Measurements from ENCODE around the gene RBBP5. TPM values are rescaled to one million over a fixed set of nuclear protein-coding genes. Genes with fewer than 3 reads are reported as not detected.

Gene RBBP5
- total RNA-seq, 1 experiment from 2014 or later = 17.3 TPM

GRCh38 chr1:205108464-205108863 is 13.3 kb downstream of the RBBP5 start:
- Mint-ChIP-seq H3K36me3 (ENCODE audit: insufficient read depth in 1 of 3, low read depth in 3 of 3) (peaks cover 23 to 50% (median 46%) of the 10 kb centered on the region in 3 experiments; a peak in 6 of 7 replicates), H3K9me3 (no peaks in the 10 kb centered on the region), H3K27me3 (ENCODE audit: low read depth) (no peaks in the 10 kb centered on the region), H3K4me3 (no peak overlapping the region), H3K4me1 (no peaks in the 10 kb centered on the region), H3K27ac (no peak overlapping the region)
- Histone ChIP-seq H3K27ac (ENCODE audit: insufficient read length, low read depth, low read length) (no peak overlapping the region), H2AFZ (ENCODE audit: low read length) (no peak overlapping the region), H3K56ac (ENCODE audit: insufficient read length, low read depth, low read length) (no peak overlapping the region), H3T11ph (ENCODE audit: low read length) (no peak overlapping the region), H3K79me1 (ENCODE audit: insufficient read depth, low read depth, low read length, poor library complexity, severe bottlenecking) (peaks cover 7% of the 10 kb centered on the region), H2BK12ac (ENCODE audit: insufficient read length, low read depth, low read length) (no peak overlapping the region), H3K23me2 (ENCODE audit: insufficient read length, low read depth, low read length, poor library complexity, severe bottlenecking) (no peaks in the 10 kb centered on the region), H3K9ac (ENCODE audit: extremely low read depth, insufficient read length, low read length) (no peak overlapping the region), H3K27me3 (ENCODE audit: insufficient read depth, low read length) (no peaks in the 10 kb centered on the region), H4K8ac (replicated peaks; ENCODE audit: insufficient read length, low read depth, low read length) (no peak overlapping the region), H3K79me2 (ENCODE audit: insufficient read depth, low read length) (no peaks in the 10 kb centered on the region), H3K4me2 (ENCODE audit: insufficient read depth, insufficient read length, low read length) (no peak overlapping the region), H3K14ac (ENCODE audit: insufficient read depth, low read length) (no peak overlapping the region), H3K9me3 (ENCODE audit: control insufficient read depth, low read depth, low read length) (no peaks in the 10 kb centered on the region), H3K4ac (ENCODE audit: low read depth, low read length) (no peak overlapping the region), H2BK5ac (ENCODE audit: insufficient read length, low read length) (no peak overlapping the region), H3K23ac (ENCODE audit: insufficient read length, low read depth, low read length) (no peak overlapping the region), H2BK120ac (ENCODE audit: low read depth, low read length, poor library complexity, severe bottlenecking) (no peak overlapping the region), H4K5ac (ENCODE audit: insufficient read length, low read depth, low read length) (no peak overlapping the region), H2BK20ac (ENCODE audit: low read depth, low read length, poor library complexity, severe bottlenecking) (no peak overlapping the region), H2AK5ac (ENCODE audit: insufficient read length, low read length) (no peak overlapping the region), H2BK15ac (ENCODE audit: low read depth, low read length) (no peak overlapping the region), H4K20me1 (ENCODE audit: control insufficient read depth, insufficient read depth, insufficient read length) (no peaks in the 10 kb centered on the region), H3K4me1 (ENCODE audit: insufficient read depth, low read length) (no peaks in the 10 kb centered on the region), H3K18ac (ENCODE audit: insufficient read length, low read depth, low read length) (no peak overlapping the region), H4K91ac (ENCODE audit: insufficient read length, low read depth, low read length) (no peak overlapping the region)
- no peak for TF ChIP-seq CTCF (conservative IDR thresholded peaks at IDR 0.05)
- no CpG with 5 or more reads among the region's 4 CpGs for WGBS (ENCODE audit: extremely low coverage, insufficient read length, low lambda C conversion rate)
- no peak for DNase-seq
